Glutamatergic neuron (in vitro differentiated cells): ENCODE measurements around the gene STX2. TPM values are rescaled to one million over a fixed set of nuclear protein-coding genes. Genes with fewer than 3 reads are reported as not detected.

Experiments used
- DNase-seq: peaks from one replicate; pipeline ENCODE4 v3.0.0; 2022
- H3K27ac Mint-ChIP-seq: one replicate; pipeline ENCODE4 v1.8.0; 2020; ENCODE audit warnings: mild to moderate bottlenecking, mixed read lengths, inconsistent platforms; ENCODE audit not compliant: unreplicated experiment
- H3K27me3 Mint-ChIP-seq: one replicate; pipeline ENCODE4 v1.8.0; 2020; ENCODE audit warnings: mild to moderate bottlenecking, moderate library complexity, mixed read lengths, inconsistent platforms; ENCODE audit not compliant: unreplicated experiment
- H3K36me3 Mint-ChIP-seq: one replicate; pipeline ENCODE4 v1.8.0; 2020; ENCODE audit warnings: mild to moderate bottlenecking, mixed read lengths, inconsistent platforms; ENCODE audit not compliant: unreplicated experiment
- H3K4me1 Mint-ChIP-seq: one replicate; pipeline ENCODE4 v1.8.0; 2020; ENCODE audit warnings: mild to moderate bottlenecking, low read depth, mixed read lengths, inconsistent platforms; ENCODE audit not compliant: unreplicated experiment
- H3K4me3 Mint-ChIP-seq: one replicate; pipeline ENCODE4 v1.8.0; 2020; ENCODE audit warnings: mild to moderate bottlenecking, mixed read lengths, inconsistent platforms; ENCODE audit not compliant: unreplicated experiment
- H3K9me3 Mint-ChIP-seq: one replicate; pipeline ENCODE4 v1.8.0; 2020; ENCODE audit warnings: mild to moderate bottlenecking, moderate library complexity, mixed read lengths, inconsistent platforms; ENCODE audit not compliant: unreplicated experiment
- CTCF ChIP-seq: fragments of 200-600 bp; sonication (generic); IDR thresholded peaks from one replicate; pipeline ENCODE4 v1.5.0; 2021; ENCODE audit not compliant: partially characterized antibody, unreplicated experiment
- total RNA-seq: library from RNA; stranded (reverse); fragmentation: NEBNext Ultra II Directional; extraction: Animal tissue kit (Norgen Biotek cat#: 25700); gene quantifications from one replicate; pipeline ENCODE4 v1.2.1, GENCODE V29; 2021; ENCODE audit not compliant: unreplicated experiment

STX2 gene
- total RNA-seq, 1 donor from 2014 or later, result 76.5 TPM

- H3K4me3 Mint-ChIP-seq, result no peak overlapping the region
- TF ChIP-seq CTCF, result no peak
- DNase-seq, result no peak
- peaks cover 2% of the 10 kb centered on the region for H3K27me3 Mint-ChIP-seq
- peaks cover 12% of the 10 kb centered on the region for H3K4me1 Mint-ChIP-seq
- no peaks in the 10 kb centered on the region for H3K36me3 Mint-ChIP-seq
- H3K27ac Mint-ChIP-seq, result no peak overlapping the region
- H3K9me3 Mint-ChIP-seq, result peaks cover 2% of the 10 kb centered on the region
Observed at GRCh38 chr12:130879781-130880389, 40.8 kb upstream of the STX2 start.

- no peak for DNase-seq
- Mint-ChIP-seq H3K9me3 (peaks cover 2% of the 10 kb centered on the region), H3K27me3 (peaks cover 2% of the 10 kb centered on the region), H3K36me3 (peaks cover 3% of the 10 kb centered on the region), H3K4me1 (peaks cover 15% of the 10 kb centered on the region), H3K4me3 (no peak overlapping the region), H3K27ac (no peak overlapping the region)
- no peak for TF ChIP-seq CTCF
Observed at GRCh38 chr12:130879212-130879686, 40.2 kb upstream of the STX2 start.

GRCh38 chr12:130878193-130879185 is 39.4 kb upstream of the STX2 start:
- H3K9me3 Mint-ChIP-seq, result peaks cover 2% of the 10 kb centered on the region
- H3K4me1 Mint-ChIP-seq, result peaks cover 19% of the 10 kb centered on the region
- no peak for TF ChIP-seq CTCF
- peaks cover 2% of the 10 kb centered on the region for H3K27me3 Mint-ChIP-seq
- peak overlapping the region; percentile 31 for H3K27ac Mint-ChIP-seq
- no peak overlapping the region for H3K4me3 Mint-ChIP-seq
- peaks cover 7% of the 10 kb centered on the region for H3K36me3 Mint-ChIP-seq
- no peak for DNase-seq

GRCh38 chr12:130877333-130877732 is 38.3 kb upstream of the STX2 start:
- Mint-ChIP-seq H3K36me3 (peaks cover 14% of the 10 kb centered on the region), H3K27ac (no peak overlapping the region), H3K4me3 (no peak overlapping the region), H3K9me3 (peaks cover 8% of the 10 kb centered on the region), H3K27me3 (peaks cover 5% of the 10 kb centered on the region), H3K4me1 (peaks cover 24% of the 10 kb centered on the region)
- DNase-seq, result no peak
- TF ChIP-seq CTCF, result no peak
